Neural cell (in vitro differentiated cells): ENCODE measurements around the gene KREMEN2. TPM values are rescaled to one million over a fixed set of nuclear protein-coding genes. Genes with fewer than 3 reads are reported as not detected.

Source experiments
- H2AFZ ChIP-seq: fragments of 200-600, 300-800 bp; sonication (generic), shearing (Covaris generic); 2 replicates; pipeline ENCODE4 v1.6.0; 2014; ENCODE audit warnings: low read depth, mild to moderate bottlenecking, antibody characterized with exemption, low read length, moderate library complexity
- H3F3A ChIP-seq: fragments of 200-600 bp; shearing (Covaris generic); 2 replicates; pipeline ENCODE4 v1.6.1; 2016; ENCODE audit warnings: mild to moderate bottlenecking, moderate library complexity, mixed read lengths, antibody characterized with exemption, low read length; ENCODE audit not compliant: insufficient read depth, poor library complexity, severe bottlenecking
- H3K27ac ChIP-seq: fragments of 200-600, 300-800 bp; sonication (generic), shearing (Covaris generic); 2 replicates; pipeline ENCODE4 v1.5.1; 2014; ENCODE audit warnings: mild to moderate bottlenecking, low read length, moderate library complexity
- H3K27me3 ChIP-seq: fragments of 300-800, 200-600 bp; sonication (generic), shearing (Covaris generic); 2 replicates; pipeline ENCODE4 v1.6.0; 2014; ENCODE audit warnings: mild to moderate bottlenecking, low read depth, low read length, moderate library complexity; ENCODE audit not compliant: insufficient read depth
- H3K36me3 ChIP-seq: fragments of 300-800, 200-600 bp; sonication (generic), shearing (Covaris generic); 2 replicates; pipeline ENCODE4 v1.5.1; 2014; ENCODE audit warnings: mild to moderate bottlenecking, antibody characterized with exemption, low read length, moderate library complexity; ENCODE audit not compliant: insufficient read depth
- H3K4me2 ChIP-seq: fragments of 300-800, 200-600 bp; sonication (generic), shearing (Covaris generic); 2 replicates; pipeline ENCODE4 v1.6.0; 2014; ENCODE audit warnings: mild to moderate bottlenecking, low read length
- H3K4me3 ChIP-seq: fragments of 300-800, 200-600 bp; sonication (generic), shearing (Covaris generic); 2 replicates; pipeline ENCODE4 v1.5.1; 2014; ENCODE audit warnings: mild to moderate bottlenecking, low read length, moderate library complexity
- H3K79me2 ChIP-seq: fragments of 200-600 bp; shearing (Covaris generic); replicated peaks from 2 replicates; pipeline ENCODE4 v1.6.0; 2014; ENCODE audit warnings: mild to moderate bottlenecking, low read length, moderate library complexity; ENCODE audit not compliant: insufficient read depth
- H3K9ac ChIP-seq: fragments of 300-800, 200-600 bp; sonication (generic), shearing (Covaris generic); 2 replicates; pipeline ENCODE4 v1.6.1; 2016; ENCODE audit warnings: mild to moderate bottlenecking, low read length, mixed read lengths
- H3K9me2 ChIP-seq: fragments of 200-600 bp; shearing (Covaris generic); 2 replicates; pipeline ENCODE4 v1.6.1; 2016; ENCODE audit warnings: mild to moderate bottlenecking, low read length, mixed read lengths; ENCODE audit not compliant: insufficient read depth
- H3K9me3 ChIP-seq: fragments of 200-600, 300-800 bp; sonication (generic), shearing (Covaris generic); 2 replicates; pipeline ENCODE4 v1.6.1; 2016; ENCODE audit warnings: mild to moderate bottlenecking, mixed run types, low read length, moderate library complexity, mixed read lengths
- H4K20me1 ChIP-seq: fragments of 200-600 bp; shearing (Covaris generic); 2 replicates; pipeline ENCODE4 v1.6.1; 2016; ENCODE audit warnings: mild to moderate bottlenecking, mixed run types; ENCODE audit not compliant: insufficient read depth
- EP300 ChIP-seq: fragments of 450-650 bp; conservative IDR thresholded peaks from 2 replicates; pipeline ENCODE4 v1.6.1; 2014; ENCODE audit warnings: antibody characterized with exemption, mild to moderate bottlenecking, moderate library complexity; ENCODE audit not compliant: poor library complexity, severe bottlenecking
- EZH2 ChIP-seq: fragments of 200-600, 300-800 bp; shearing (Covaris generic), sonication (generic); IDR thresholded peaks from 2 replicates; pipeline ENCODE4 v1.6.1; 2014; ENCODE audit warnings: antibody characterized with exemption, low read length, borderline replicate concordance, mild to moderate bottlenecking; ENCODE audit not compliant: insufficient read depth, poor library complexity, severe bottlenecking
- MXI1 ChIP-seq: fragments of 450-650 bp; conservative IDR thresholded peaks from 2 replicates; pipeline ENCODE4 v1.6.1; 2014; ENCODE audit warnings: antibody characterized with exemption, mild to moderate bottlenecking; ENCODE audit not compliant: poor library complexity, severe bottlenecking
- POLR2AphosphoS5 ChIP-seq: IDR thresholded peaks from 2 replicates; pipeline ENCODE4 v1.6.1; 2012
- RAD21 ChIP-seq: fragments of 450-650 bp; conservative IDR thresholded peaks from 2 replicates; pipeline ENCODE4 v1.6.1; 2014; ENCODE audit warnings: antibody characterized with exemption, mild to moderate bottlenecking, moderate library complexity
- SMC3 ChIP-seq: fragments of 450-650 bp; conservative IDR thresholded peaks from 2 replicates; pipeline ENCODE4 v1.6.1; 2014; ENCODE audit warnings: antibody characterized with exemption, mild to moderate bottlenecking, moderate library complexity; ENCODE audit not compliant: poor library complexity
- TAF1 ChIP-seq: IDR thresholded peaks from 2 replicates; pipeline ENCODE4 v1.6.1; 2012; ENCODE audit warnings: low read depth
- polyA plus RNA-seq: library from polyadenylated mRNA; depleted of rRNA; stranded (reverse); fragments of >200 nt; gene quantifications from 2 replicates; pipeline ENCODE4 v1.2.3, GENCODE V29; 2014
- TF ChIP-seq, protein P1 (sequence below): IDR thresholded peaks from 2 replicates; pipeline ENCODE4 v1.6.1; 2012; ENCODE audit warnings: borderline replicate concordance

The KREMEN2 gene
- polyA plus RNA-seq, 1 donor from 2014 or later = 0.71 TPM

- no peaks in the 10 kb centered on the region for H3K27me3 ChIP-seq
- H3K4me3 ChIP-seq = no peak overlapping the region
- no peak overlapping the region for H3K27ac ChIP-seq
Measured at GRCh38 chr16:2985893-2986355, 21.8 kb downstream of the KREMEN2 start.

GRCh38 chr16:2986623-2987188, 22.6 kb downstream of the KREMEN2 start:
- Histone ChIP-seq H3K9ac (no peak overlapping the region), H3K27ac (no peak overlapping the region), H3K4me2 (no peak overlapping the region), H3K27me3 (no peaks in the 10 kb centered on the region), H3K9me2 (no peaks in the 10 kb centered on the region), H2AFZ (no peak overlapping the region), H3K36me3 (no peaks in the 10 kb centered on the region), H3K9me3 (no peaks in the 10 kb centered on the region), H4K20me1 (no peaks in the 10 kb centered on the region), H3K4me3 (no peak overlapping the region), H3K79me2 (no peaks in the 10 kb centered on the region), H3F3A (no peaks in the 10 kb centered on the region)
- no peak for TF ChIP-seq TAF1
- no peak for TF ChIP-seq EP300
- TF ChIP-seq, protein P1, sequence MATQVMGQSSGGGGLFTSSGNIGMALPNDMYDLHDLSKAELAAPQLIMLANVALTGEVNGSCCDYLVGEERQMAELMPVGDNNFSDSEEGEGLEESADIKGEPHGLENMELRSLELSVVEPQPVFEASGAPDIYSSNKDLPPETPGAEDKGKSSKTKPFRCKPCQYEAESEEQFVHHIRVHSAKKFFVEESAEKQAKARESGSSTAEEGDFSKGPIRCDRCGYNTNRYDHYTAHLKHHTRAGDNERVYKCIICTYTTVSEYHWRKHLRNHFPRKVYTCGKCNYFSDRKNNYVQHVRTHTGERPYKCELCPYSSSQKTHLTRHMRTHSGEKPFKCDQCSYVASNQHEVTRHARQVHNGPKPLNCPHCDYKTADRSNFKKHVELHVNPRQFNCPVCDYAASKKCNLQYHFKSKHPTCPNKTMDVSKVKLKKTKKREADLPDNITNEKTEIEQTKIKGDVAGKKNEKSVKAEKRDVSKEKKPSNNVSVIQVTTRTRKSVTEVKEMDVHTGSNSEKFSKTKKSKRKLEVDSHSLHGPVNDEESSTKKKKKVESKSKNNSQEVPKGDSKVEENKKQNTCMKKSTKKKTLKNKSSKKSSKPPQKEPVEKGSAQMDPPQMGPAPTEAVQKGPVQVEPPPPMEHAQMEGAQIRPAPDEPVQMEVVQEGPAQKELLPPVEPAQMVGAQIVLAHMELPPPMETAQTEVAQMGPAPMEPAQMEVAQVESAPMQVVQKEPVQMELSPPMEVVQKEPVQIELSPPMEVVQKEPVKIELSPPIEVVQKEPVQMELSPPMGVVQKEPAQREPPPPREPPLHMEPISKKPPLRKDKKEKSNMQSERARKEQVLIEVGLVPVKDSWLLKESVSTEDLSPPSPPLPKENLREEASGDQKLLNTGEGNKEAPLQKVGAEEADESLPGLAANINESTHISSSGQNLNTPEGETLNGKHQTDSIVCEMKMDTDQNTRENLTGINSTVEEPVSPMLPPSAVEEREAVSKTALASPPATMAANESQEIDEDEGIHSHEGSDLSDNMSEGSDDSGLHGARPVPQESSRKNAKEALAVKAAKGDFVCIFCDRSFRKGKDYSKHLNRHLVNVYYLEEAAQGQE = no peak
- TF ChIP-seq POLR2AphosphoS5 = no peak
- TF ChIP-seq RAD21 = no peak
- no peak for TF ChIP-seq SMC3

More at GRCh38 chr16:2985893-2986355, 21.8 kb downstream of the KREMEN2 start:
- H3K4me2 ChIP-seq = no peak overlapping the region
- H3K79me2 ChIP-seq = no peaks in the 10 kb centered on the region
- no peaks in the 10 kb centered on the region for H3K9me3 ChIP-seq
- TF ChIP-seq POLR2AphosphoS5 (no peak), EZH2 (no peak), SMC3 (no peak), MXI1 (no peak), EP300 (no peak)
- TF ChIP-seq, protein P1 = no peak
- no peaks in the 10 kb centered on the region for H3K36me3 ChIP-seq
- H2AFZ ChIP-seq = no peak overlapping the region
- H3F3A ChIP-seq = no peaks in the 10 kb centered on the region
- no peaks in the 10 kb centered on the region for H3K9me2 ChIP-seq
- no peak overlapping the region for H3K9ac ChIP-seq
- no peaks in the 10 kb centered on the region for H4K20me1 ChIP-seq
